GM21423 (cell line): ENCODE data around the gene DRAM1.

Experiments used
- ATAC-seq: cut with Tn5 transposase; IDR thresholded peaks from one replicate; pipeline ENCODE4 v1.9.1; 2021; ENCODE audit warnings: mild to moderate bottlenecking, moderate library complexity; ENCODE audit not compliant: unreplicated experiment

DRAM1 gene

GRCh38 chr12:101939856-101940265 is 62.5 kb downstream of the DRAM1 start:
- no peak for ATAC-seq

DNA sequence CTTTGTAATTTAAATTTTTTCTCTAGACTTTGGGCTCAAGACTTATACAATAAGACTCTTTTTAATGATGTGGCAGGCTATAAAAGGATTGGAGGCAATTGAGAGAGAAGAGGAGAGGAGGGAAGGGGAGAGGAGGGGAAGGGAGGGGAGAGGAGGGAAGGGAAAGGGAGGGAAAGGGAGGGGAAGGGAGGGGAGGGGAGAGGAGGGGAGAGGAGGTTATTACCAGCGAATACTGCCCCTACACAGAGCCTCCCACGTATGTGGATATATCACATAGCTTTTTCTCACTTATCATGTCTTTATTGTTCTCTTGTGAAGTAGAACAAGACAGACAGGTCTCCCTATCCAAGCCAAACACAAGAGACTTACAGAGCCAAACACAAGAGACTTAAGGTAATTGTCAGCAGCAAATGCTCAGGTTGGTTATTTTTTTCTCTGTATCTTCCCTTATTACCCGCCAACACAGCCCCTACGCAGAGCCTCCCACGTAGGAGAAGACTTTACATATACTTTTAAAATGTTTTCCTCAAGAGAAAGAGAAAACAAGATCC is 63.1 kb downstream of the DRAM1 start:
- no peak for ATAC-seq

DNA sequence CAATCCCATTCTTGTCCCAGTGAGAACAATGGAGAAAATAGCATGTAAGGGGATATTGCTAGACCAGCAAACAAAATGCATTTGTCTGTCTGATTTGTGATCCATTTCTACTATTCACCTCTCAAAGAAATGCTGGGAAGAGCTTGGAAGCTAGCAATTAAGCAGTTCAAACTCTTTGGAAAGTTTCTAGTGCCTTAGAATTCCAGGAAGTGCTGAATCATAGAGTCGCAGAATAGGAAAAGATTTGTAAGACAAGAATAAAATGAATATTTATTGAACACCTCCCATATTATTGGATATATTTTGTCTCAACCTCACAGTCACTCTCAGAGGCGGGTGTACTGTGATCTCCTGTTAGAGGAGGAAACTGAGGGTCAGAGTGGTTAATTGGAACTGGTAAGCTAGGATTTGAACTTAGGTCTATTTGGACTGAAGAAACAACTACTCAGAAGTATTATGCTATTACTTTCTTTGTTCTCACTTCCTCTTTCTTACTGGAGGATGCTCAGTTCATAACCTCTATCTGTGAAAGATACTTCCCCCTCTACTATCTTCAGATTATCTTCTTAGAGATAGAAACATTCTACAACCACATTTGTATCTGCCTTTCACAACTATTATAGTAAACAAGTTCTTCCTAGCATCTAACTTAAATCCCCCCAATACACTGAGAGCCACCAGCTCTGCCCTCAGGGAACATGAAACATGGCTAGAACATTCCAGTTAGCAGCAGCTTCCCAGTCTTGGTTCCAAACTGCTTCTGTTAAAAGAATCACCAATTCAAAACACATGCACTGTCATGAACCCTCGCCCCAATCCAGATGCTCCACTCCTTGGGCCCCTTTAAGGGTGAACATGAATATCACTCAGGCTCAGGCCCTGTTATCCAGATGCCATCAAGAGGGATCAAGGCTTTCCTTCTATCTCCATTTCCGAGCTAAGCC is 64.2 kb downstream of the DRAM1 start:
- ATAC-seq, result peak; percentile 85

DNA sequence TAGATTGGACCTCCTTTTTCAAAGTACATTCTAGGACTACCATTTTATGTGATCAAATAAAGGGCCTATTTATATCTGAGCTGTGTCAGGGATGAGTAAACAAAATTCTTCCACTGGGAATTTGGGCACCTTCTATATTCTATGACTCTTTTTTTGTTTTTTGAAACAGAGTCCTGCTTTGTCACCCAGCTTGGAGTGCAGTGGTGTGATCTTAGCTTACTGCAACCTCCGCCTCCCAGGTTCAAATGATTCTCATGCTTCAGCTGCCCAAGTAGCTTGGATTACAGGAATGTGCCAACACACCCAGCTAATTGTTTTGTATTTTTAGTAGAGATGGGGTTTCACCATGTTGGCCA is 64.8 kb downstream of the DRAM1 start:
- no peak for ATAC-seq

- no peak for ATAC-seq
These were observed 68.2 kb downstream of the DRAM1 start for GRCh38 chr12:101945369-101946232.

GRCh38 chr12:101946233-101946611 is 68.8 kb downstream of the DRAM1 start:
- ATAC-seq, result no peak

DNA sequence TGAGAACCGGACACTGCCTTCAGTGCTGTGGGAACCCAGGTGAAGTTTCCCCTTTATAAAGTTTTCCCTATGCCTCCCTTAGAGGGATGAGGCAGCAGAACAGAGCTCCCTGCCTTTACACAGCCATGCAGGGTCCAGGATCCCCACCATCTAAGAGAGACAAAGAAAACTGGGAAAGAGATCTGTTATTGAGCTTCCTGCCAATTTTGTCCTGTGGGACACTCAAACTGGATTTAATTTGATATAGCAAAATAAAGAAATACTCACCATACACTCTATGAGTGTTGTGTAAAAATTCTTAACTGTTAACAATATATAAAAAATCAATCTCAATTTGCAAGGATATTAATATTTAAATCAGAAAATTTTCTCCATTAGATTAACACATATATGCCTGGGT is 69.9 kb downstream of the DRAM1 start:
- no peak for ATAC-seq

DNA sequence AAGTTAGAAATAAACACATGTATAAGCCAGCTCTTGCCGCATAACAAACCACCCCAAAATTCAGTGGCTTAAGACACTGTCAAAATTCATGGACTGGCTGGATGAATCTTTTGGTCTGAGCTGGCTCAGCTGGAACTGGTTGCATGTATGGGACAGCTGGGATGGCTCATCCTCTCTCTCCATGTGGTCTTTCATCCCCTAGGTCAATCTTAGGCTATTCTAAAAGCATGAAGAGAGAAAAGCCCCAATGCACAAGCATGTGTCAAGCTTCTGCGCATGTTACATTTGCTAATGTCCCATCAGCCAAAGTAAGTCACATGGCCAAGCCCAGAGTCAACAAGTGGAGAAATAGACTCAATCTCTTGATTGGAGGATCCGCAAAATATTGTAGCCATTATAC is 71.0 kb downstream of the DRAM1 start:
- ATAC-seq, result no peak

GRCh38 chr12:101951002-101951670 is 73.8 kb downstream of the DRAM1 start:
- no peak for ATAC-seq

- no peak for ATAC-seq
These were observed 76.7 kb downstream of the DRAM1 start for GRCh38 chr12:101954113-101954512.

- no peak for ATAC-seq
These were observed 77.3 kb downstream of the DRAM1 start for GRCh38 chr12:101954676-101955075.

- ATAC-seq, result no peak
These were observed 80.0 kb downstream of the DRAM1 start for GRCh38 chr12:101957252-101957959.

DNA sequence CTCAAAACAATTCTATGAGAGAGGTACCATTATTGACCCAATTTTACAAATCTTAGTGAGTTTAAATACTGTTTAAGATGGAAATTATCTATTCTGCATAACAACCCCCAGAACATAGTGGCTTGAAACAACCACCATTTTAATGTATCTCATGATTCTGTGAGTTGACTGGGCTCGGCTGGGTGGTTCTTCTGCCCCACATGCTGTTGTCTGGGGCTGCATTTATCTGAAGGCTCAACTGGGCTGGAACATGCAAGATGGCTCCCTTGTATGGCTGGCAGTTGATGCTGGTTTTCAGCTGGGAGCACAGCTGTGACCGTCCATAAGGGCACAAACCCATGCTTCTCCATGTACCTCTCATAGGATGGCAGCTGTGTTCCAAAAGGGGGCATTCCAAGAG is 82.2 kb downstream of the DRAM1 start:
- no peak for ATAC-seq

DNA sequence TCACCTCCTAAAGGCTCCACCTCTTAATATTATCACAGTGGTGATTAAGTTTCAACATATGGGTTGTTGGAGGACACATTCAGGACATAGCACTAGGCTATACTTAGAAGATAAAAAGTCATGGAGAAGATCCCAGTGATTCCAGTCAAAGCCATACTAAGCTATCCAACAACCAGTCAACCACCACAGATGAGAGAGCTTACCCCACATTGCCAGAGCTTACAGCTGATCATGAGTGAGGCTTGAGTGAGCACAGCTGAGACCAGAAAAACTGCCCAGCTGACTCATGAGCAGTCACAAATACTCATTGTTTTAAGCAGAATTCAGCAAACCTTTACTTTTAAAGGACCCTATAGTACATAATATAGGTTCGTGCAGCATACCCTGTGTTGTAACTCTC is 85.1 kb downstream of the DRAM1 start:
- no peak for ATAC-seq

GRCh38 chr12:101963697-101964096 is 86.3 kb downstream of the DRAM1 start:
- no peak for ATAC-seq

DNA sequence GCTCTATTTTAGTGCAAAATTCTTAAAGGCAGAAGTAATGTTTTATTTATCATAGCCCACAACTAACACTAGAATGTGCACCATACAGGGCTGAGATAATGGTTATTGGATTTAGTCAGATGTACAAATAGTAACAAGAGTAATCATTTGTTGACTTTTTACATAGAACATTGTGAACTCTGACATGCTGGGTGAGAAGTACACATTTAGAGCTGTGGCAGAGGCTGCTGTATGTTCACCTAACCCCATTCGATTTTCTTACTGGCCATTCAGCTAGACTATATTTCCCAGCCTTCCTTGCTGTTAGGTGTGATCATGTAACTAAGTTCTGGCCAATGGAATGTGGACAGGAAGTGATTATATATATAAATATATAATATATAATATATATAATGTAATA is 89.1 kb downstream of the DRAM1 start:
- ATAC-seq, result no peak

DNA sequence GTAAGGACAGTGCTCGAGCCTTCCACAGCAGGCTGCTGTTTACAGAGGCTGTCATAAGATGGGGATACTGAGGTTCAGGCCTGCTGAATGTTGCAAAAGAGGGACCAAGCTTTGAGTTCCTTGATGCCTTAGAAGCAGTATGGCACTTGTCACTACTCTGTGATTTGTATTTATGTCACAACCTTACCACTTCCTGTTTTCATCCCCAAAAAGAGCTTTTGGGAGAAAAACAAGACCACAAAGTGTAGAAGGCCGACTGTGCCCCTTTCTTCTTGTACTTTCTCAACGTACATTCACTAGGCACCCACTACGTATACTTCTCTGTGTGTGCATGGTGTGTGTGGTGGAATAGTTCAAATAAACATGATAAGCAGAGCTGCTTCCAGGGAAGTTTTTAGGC is 90.1 kb downstream of the DRAM1 start:
- ATAC-seq, result no peak

DNA sequence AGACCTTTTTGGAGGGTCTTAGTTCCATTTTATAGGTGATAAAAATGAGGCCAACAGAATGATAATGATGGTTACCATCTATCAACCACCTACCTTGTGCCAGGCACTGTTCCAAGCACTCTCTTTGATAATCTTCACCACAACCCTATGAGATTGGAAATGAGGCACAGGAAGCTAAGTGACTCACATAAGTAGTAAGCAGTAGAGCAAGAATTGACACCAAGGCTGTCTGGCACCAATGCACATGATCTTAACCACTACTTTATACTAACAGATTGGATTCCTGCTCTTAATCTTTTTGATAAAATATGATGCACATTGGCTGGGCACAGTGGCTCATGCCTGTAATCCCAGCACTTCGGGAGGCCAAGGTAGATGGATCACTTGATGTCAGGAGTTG is 91.4 kb downstream of the DRAM1 start:
- no peak for ATAC-seq
